HepG2 (cell line): ENCODE measurements around the gene GGPS1. TPM values are rescaled to one million over a fixed set of nuclear protein-coding genes. Genes with fewer than 3 reads are reported as not detected.

Source experiments
- ATAC-seq: fragments of 200-7000 bp; cut with Tn5 transposase; 3 replicates; pipeline ENCODE4 v1.9.1; 2020; ENCODE audit warnings: mild to moderate bottlenecking, moderate library complexity
- BruUV-seq: library from RNA; stranded (reverse); fragments of 400-500 nt; replicated peaks from 2 replicates; lab custom pipeline; 2021; lab: Mats Ljungman, UMichigan
- CTCF ChIA-PET: fragments of 300-600 bp; formaldehyde crosslinking; extraction: SDS; loops from one replicate; lab custom pipeline; 2021; ENCODE audit warnings: low total read pairs, inconsistent platforms, low intra/inter-chr PET ratio; lab: Yijun Ruan, JAX
- POLR2A ChIA-PET: fragments of 350-600 bp; sonication (Branson Sonifier 250); formaldehyde crosslinking; loops from one replicate; lab custom pipeline; 2020; ENCODE audit warnings: antibody characterized with exemption, inconsistent platforms; lab: Yijun Ruan, JAX
- DNase-seq: peaks from one replicate; pipeline ENCODE4 v3.0.0-alpha.2; 2015; ENCODE audit warnings: low spot score
- FAIRE-seq: peaks from 3 replicates; lab custom pipeline; 2011; peaks lifted over from hg19 to GRCh38; lab: Jason Lieb, UNC
- H2AFZ ChIP-seq: one replicate; pipeline ENCODE4 v1.6.1; 2011; ENCODE audit warnings: low read length, inconsistent platforms
- H3K27ac ChIP-seq: fragments of 300-600 bp; 3 replicates; pipeline ENCODE4 v1.8.0; 2011; ENCODE audit warnings: mixed run types, mild to moderate bottlenecking, mixed read lengths, low read length, inconsistent platforms; ENCODE audit not compliant: insufficient read depth; ENCODE audit errors: extremely low read length
- H3K27me3 ChIP-seq, 2 experiments: fragments of 200-600 bp in 1 of 2; 2 replicates in 1 of 2; 3 replicates in 1 of 2; pipeline versions ENCODE4 v1.6.0 to v1.8.0; 2011; ENCODE audit warnings: low read length in 2 of 2, mild to moderate bottlenecking in 2 of 2, moderate library complexity in 2 of 2, inconsistent platforms in 1 of 2; ENCODE audit not compliant: insufficient read depth in 2 of 2, control insufficient read depth in 1 of 2
- H3K36me3 ChIP-seq, 2 experiments: fragments of 200-600 bp in 1 of 2; replicated peaks in 1 of 2; 2 replicates in 1 of 2; 3 replicates in 1 of 2; pipeline versions ENCODE4 v1.5.1 to v1.8.0; 2011; ENCODE audit warnings: low read length in 2 of 2, inconsistent platforms in 1 of 2; ENCODE audit not compliant: insufficient read depth in 2 of 2, control insufficient read depth in 1 of 2
- H3K4me1 ChIP-seq: 2 replicates; pipeline ENCODE4 v1.5.1; 2012; ENCODE audit warnings: low read length, inconsistent platforms; ENCODE audit not compliant: insufficient read depth
- H3K4me2 ChIP-seq: 2 replicates; pipeline ENCODE4 v1.6.0; 2011; ENCODE audit warnings: low read depth, low read length, inconsistent platforms
- H3K4me3 ChIP-seq, 3 experiments: fragments of 200-600 bp in 1 of 3; sonication (generic), shearing (Covaris generic) in 1 of 3; replicated peaks in 1 of 3; 2 replicates each; pipeline ENCODE4 v1.5.1; 2011 to 2016; ENCODE audit warnings: low read length in 3 of 3, inconsistent platforms in 2 of 3, low read depth in 2 of 3, mild to moderate bottlenecking in 2 of 3, control low read depth in 1 of 3, mixed read lengths in 1 of 3; ENCODE audit not compliant: insufficient read depth in 1 of 3
- H3K79me2 ChIP-seq: one replicate; pipeline ENCODE4 v1.6.1; 2011; ENCODE audit warnings: low read length, inconsistent platforms; ENCODE audit not compliant: insufficient read depth
- H3K9ac ChIP-seq: 2 replicates; pipeline ENCODE4 v1.6.0; 2011; ENCODE audit warnings: mild to moderate bottlenecking, low read depth, low read length, inconsistent platforms; ENCODE audit not compliant: insufficient read depth
- H3K9me3 ChIP-seq: 2 replicates; pipeline ENCODE4 v1.5.1; 2012; ENCODE audit warnings: mild to moderate bottlenecking, low read length
- H4K20me1 ChIP-seq: 2 replicates; pipeline ENCODE4 v1.6.0; 2011; ENCODE audit warnings: inconsistent platforms, mild to moderate bottlenecking, low read length, moderate library complexity; ENCODE audit not compliant: insufficient read depth
- CC2D1A ChIP-seq: sonication (generic); formaldehyde crosslinking; IDR thresholded peaks from 2 replicates; pipeline ENCODE4 v1.8.1; 2023; ENCODE audit warnings: mild to moderate bottlenecking, missing genetic modification reagents
- CTCF ChIP-seq: sonication (generic); formaldehyde crosslinking; IDR thresholded peaks from 2 replicates; pipeline ENCODE4 v1.5.0; 2020; ENCODE audit warnings: mild to moderate bottlenecking, missing genetic modification reagents, moderate library complexity
- GPBP1L1 ChIP-seq: sonication (generic); formaldehyde crosslinking; IDR thresholded peaks from 2 replicates; pipeline ENCODE4 v1.5.0; 2020; ENCODE audit warnings: mild to moderate bottlenecking, missing genetic modification reagents
- IKZF5 ChIP-seq: IDR thresholded peaks from 2 replicates; pipeline ENCODE4 v1.6.1; 2018; ENCODE audit warnings: missing genetic modification reagents, mild to moderate bottlenecking, missing compliant biosample characterization
- KLF9 ChIP-seq: IDR thresholded peaks from 2 replicates; pipeline ENCODE4 v1.6.1; 2016; ENCODE audit warnings: low read depth
- KMT2B ChIP-seq: IDR thresholded peaks from 2 replicates; pipeline ENCODE4 v1.6.1; 2016; ENCODE audit warnings: missing genetic modification reagents, missing compliant biosample characterization
- STAT5B ChIP-seq: sonication (generic); formaldehyde crosslinking; IDR thresholded peaks from 2 replicates; pipeline ENCODE4 v1.4.0; 2020; ENCODE audit warnings: missing genetic modification reagents
- TEAD2 ChIP-seq: sonication (generic); formaldehyde crosslinking; IDR thresholded peaks from 2 replicates; pipeline ENCODE4 v1.9.0; 2021; ENCODE audit warnings: missing genetic modification reagents
- ZC3H13 ChIP-seq: sonication (generic); formaldehyde crosslinking; IDR thresholded peaks from 2 replicates; pipeline ENCODE4 v1.8.1; 2023; ENCODE audit warnings: mild to moderate bottlenecking, missing genetic modification reagents, moderate library complexity
- ZMYM2 ChIP-seq: sonication (generic); formaldehyde crosslinking; IDR thresholded peaks from 2 replicates; pipeline ENCODE4 v1.8.0; 2022; ENCODE audit warnings: mild to moderate bottlenecking, missing genetic modification reagents
- ZNF232 ChIP-seq: sonication (generic); formaldehyde crosslinking; IDR thresholded peaks from 2 replicates; pipeline ENCODE4 v1.4.0; 2020; ENCODE audit warnings: missing genetic modification reagents, borderline replicate concordance
- ZNF468 ChIP-seq: sonication (generic); formaldehyde crosslinking; IDR thresholded peaks from 2 replicates; pipeline ENCODE4 v1.8.0; 2022; ENCODE audit warnings: mild to moderate bottlenecking, moderate library complexity, missing genetic modification reagents
- ZNF788 ChIP-seq: sonication (generic); formaldehyde crosslinking; IDR thresholded peaks from 2 replicates; pipeline ENCODE4 v1.5.0; 2020; ENCODE audit warnings: mild to moderate bottlenecking, missing genetic modification reagents, borderline replicate concordance
- WGBS: methylation state at CpG from one replicate; pipeline ENCODE4 v1.1.6; 2017; ENCODE audit warnings: low lambda C conversion rate; 5-methylcytosine and 5-hydroxymethylcytosine counted together
- in situ Hi-C: cut with HindIII; loops from 2 replicates; pipeline ENCODE4 v1.10.0; 2017; ENCODE audit warnings: low pct_unique_long_range_greater_than_20kb; ENCODE audit not compliant: extremely low pct_ligation_motif_present
- intact Hi-C: fragments of 100-400 bp; cut with micrococcal nuclease; formaldehyde crosslinking; loops from one replicate; pipeline ENCODE4 v1.10.0; 2022; ENCODE audit not compliant: unreplicated experiment
- polyA plus RNA-seq, 8 experiments: library from polyadenylated mRNA; depleted of rRNA in 3 of 8; stranded (reverse) in 7 of 8; unstranded in 1 of 8; fragments of >200 nt; fragmentation: Illumina TruSeq in 4 of 8; extraction: Trizol in 4 of 8; gene quantifications; 2 replicates each; pipeline versions ENCODE4 v1.2.1 to v1.2.3, GENCODE V29; 2011 to 2016; ENCODE audit warnings: low read depth in 4 of 8, missing spikeins in 1 of 8, mixed read lengths in 1 of 8; ENCODE audit not compliant: insufficient read depth in 1 of 8
- total RNA-seq, 5 experiments: library from RNA; depleted of rRNA; stranded (reverse); fragments of >200 nt; fragmentation: Illumina TruSeq; extraction: Trizol; gene quantifications; 2 replicates each; pipeline ENCODE4 v1.2.3, GENCODE V29; 2016; ENCODE audit warnings: low read depth in 1 of 5

Gene GGPS1
- total and polyA plus RNA-seq, 2 of the 13 experiments (the other 11 are each of a cell fraction or from before 2014, with no cell fraction given) = 28.8 to 42.6 TPM

- H3K4me2 ChIP-seq = peak overlapping the region; percentile 43
- no TSS peak for BruUV-seq
- TF ChIP-seq KLF9 (CRISPR knock-in tag) = no peak
- TF ChIP-seq GPBP1L1 (CRISPR knock-in tag) = no peak
- TF ChIP-seq, all 625 proteins: peak for 0
- Histone ChIP-seq H3K79me2 (no peaks in the 10 kb centered on the region), H2AFZ (peak overlapping the region; percentile 81), H4K20me1 (no peaks in the 10 kb centered on the region), H3K4me1 (peaks cover 6% of the 10 kb centered on the region; the same call in 1 of the 2 replicates), H3K27ac (no peak overlapping the region), H3K36me3 (no peaks in the 10 kb centered on the region), H3K4me3 (peak overlapping the region in 1 of 3 experiments; percentile 2; a peak in 1 of 6 replicates), H3K9ac (peak overlapping the region; percentile 28; the same call in 1 of the 2 replicates), H3K27me3 (no peaks in the 10 kb centered on the region), H3K9me3 (no peaks in the 10 kb centered on the region)
- peak; percentile 56; the same call in 2 of the 3 replicates for ATAC-seq
- intact Hi-C loops = no loop called here
- in situ Hi-C loops = no loop called here
- WGBS = 66% methylated on average over 11 of the region's 11 CpGs
- no peak for DNase-seq
- ChIA-PET POLR2A (interaction anchor here (2.2 kb wide), 1 partner anchor 10 kb away, joined by 10 read pairs; the partner anchor contains the start of gene TBCE), CTCF (interaction anchor here (0.5 kb wide), 1 partner anchor 47 kb away, joined by 3 read pairs; no protein-coding TSS in a partner anchor)
- no peak for FAIRE-seq
These were observed 29.4 kb downstream of the GGPS1 start for GRCh38 chr1:235357485-235358373.

- H2AFZ ChIP-seq = no peak overlapping the region
- WGBS = 73% methylated on average over 3 of the region's 3 CpGs
- ChIA-PET POLR2A (interaction anchor here (2.2 kb wide), 1 partner anchor 8 kb away, joined by 10 read pairs; the partner anchor contains the start of gene TBCE), CTCF (no interaction called here)
- in situ Hi-C loops = no loop called here
- intact Hi-C loops = no loop called here
- no peak overlapping the region for H3K27ac ChIP-seq
- H3K9me3 ChIP-seq = no peaks in the 10 kb centered on the region
- no peak for FAIRE-seq
- no peak overlapping the region for H3K9ac ChIP-seq
- peaks cover 6% of the 10 kb centered on the region; the same call in 1 of the 2 replicates for H3K4me1 ChIP-seq
- H4K20me1 ChIP-seq = no peaks in the 10 kb centered on the region
- H3K79me2 ChIP-seq = no peaks in the 10 kb centered on the region
- no TSS peak for BruUV-seq
- no peak for DNase-seq
- no peaks in the 10 kb centered on the region for H3K27me3 ChIP-seq
- no peaks in the 10 kb centered on the region for H3K36me3 ChIP-seq
- no peak overlapping the region for H3K4me2 ChIP-seq
- ATAC-seq = no peak
- H3K4me3 ChIP-seq = no peak overlapping the region
- no peak for TF ChIP-seq ZC3H13
- TF ChIP-seq TEAD2 (CRISPR knock-in tag) = no peak
- TF ChIP-seq IKZF5 (CRISPR knock-in tag) = no peak
- no peak for TF ChIP-seq ZNF788 (CRISPR knock-in tag)
- TF ChIP-seq CC2D1A (CRISPR knock-in tag) = no peak
- no peak for TF ChIP-seq CTCF (CRISPR knock-in tag)
- no peak for TF ChIP-seq ZMYM2 (CRISPR knock-in tag)
- TF ChIP-seq STAT5B (CRISPR knock-in tag) = no peak
- no peak for TF ChIP-seq KMT2B (CRISPR knock-in tag)
- TF ChIP-seq ZNF232 (CRISPR knock-in tag) = no peak
- TF ChIP-seq ZNF468 (CRISPR knock-in tag) = no peak
These were observed 30.5 kb downstream of the GGPS1 start for GRCh38 chr1:235358899-235359298.
